GM18508 (cell line): ENCODE data around the gene PGA3.
"Not testable (repeated sequence)": the region's sequence is repeated elsewhere in the genome, so short reads cannot be mapped to it uniquely, and the experiment has no call there.

ENCODE experiments used
- ATAC-seq: cut with Tn5 transposase; IDR thresholded peaks from one replicate; pipeline ENCODE4 v1.9.1; 2021; ENCODE audit warnings: moderate number of reproducible peaks; ENCODE audit not compliant: insufficient read depth, unreplicated experiment

PGA3 gene

GRCh38 chr11:61202950-61203746 lies at the start of gene PGA3:
Gene PGA3, plus strand, starts transcription at chr11:61203515. Its CDS starts 50 bp downstream, at chr11:61203565.
- ATAC-seq: not testable (repeated sequence)

DNA sequence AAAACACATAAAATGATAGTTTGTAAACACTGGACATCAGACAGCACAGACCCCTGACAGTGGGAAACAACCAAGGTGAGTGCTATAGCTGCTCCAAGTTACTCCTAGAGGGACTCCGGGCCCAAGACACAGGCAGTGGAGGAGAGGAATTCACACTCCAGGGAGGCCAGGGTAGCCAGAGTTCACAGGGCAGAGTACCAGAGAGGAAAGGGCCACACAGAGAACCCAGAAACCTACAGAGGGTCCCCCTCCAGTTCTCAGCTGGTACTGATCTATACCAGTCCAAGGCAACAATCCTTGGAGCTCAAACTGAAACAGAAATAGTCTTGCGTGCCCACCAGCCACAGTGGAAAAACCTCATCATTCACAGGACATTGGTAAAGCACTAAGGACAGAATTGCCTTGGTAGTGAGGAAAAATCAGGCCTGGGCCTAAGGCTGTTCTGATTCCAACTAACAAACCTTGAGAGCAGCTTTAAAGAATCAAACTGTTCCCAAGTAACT lies 49.7 kb upstream of the PGA3 start:
- no peak for ATAC-seq

DNA sequence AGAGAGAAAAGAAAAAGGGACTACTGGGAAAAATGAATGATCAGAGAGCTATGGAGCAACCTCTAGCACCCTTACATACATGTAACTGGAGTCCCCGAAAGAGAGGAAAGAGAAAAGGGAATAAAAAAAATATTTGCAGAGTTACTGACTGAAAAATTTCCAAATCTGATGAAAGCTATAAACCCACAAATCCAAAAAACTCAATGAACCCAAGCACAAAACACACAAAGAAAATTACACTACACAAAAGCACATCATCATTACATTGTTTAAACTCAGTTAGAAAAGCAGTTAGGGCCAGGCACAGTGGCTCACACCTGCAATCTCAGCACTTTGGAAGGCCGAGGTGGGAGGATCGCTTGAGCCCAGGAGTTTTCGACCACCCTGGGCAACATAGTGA lies 48.8 kb upstream of the PGA3 start:
- no peak for ATAC-seq

DNA sequence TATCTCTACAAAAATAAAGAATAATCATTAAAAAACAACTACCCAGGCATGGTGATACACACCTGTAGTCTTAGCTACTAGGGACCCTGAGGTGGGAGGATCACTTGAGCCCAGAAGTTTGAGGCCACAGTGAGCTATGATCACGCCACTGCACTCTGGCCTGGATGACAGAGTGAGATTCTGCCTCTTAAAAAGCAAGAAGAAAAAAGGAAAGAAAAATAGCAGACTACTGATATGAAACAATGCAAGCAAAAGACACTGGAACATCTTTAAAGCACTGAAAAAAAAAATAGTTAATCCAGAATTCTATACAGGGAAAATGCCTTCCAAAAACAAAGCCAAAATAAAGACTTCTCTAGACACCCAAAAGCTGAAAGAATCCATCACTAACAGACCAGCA lies 48.0 kb upstream of the PGA3 start:
- ATAC-seq: no peak

GRCh38 chr11:61155741-61156140 lies 47.6 kb upstream of the PGA3 start:
- ATAC-seq: no peak

DNA sequence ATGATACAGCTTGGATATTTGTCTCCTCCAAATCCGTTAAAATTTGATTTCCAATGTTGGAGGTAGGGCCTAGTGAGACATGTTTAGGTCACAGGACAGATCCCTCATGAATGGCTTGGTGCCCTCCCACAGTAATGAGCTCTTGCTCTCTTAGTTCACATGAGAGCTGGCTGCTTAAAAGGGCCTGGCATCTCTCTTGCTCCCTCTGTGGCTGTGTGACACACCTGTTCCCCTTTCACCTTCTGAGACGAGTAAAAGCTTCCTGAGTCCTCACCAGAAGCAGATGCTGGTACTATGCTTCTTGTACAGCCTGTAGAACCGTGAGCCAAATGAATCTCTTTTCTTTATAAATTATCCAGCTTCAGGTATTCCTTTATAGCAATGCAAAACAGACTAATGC lies 45.6 kb upstream of the PGA3 start:
- ATAC-seq: no peak

GRCh38 chr11:61158691-61159381 lies 44.5 kb upstream of the PGA3 start:
- no peak for ATAC-seq

DNA sequence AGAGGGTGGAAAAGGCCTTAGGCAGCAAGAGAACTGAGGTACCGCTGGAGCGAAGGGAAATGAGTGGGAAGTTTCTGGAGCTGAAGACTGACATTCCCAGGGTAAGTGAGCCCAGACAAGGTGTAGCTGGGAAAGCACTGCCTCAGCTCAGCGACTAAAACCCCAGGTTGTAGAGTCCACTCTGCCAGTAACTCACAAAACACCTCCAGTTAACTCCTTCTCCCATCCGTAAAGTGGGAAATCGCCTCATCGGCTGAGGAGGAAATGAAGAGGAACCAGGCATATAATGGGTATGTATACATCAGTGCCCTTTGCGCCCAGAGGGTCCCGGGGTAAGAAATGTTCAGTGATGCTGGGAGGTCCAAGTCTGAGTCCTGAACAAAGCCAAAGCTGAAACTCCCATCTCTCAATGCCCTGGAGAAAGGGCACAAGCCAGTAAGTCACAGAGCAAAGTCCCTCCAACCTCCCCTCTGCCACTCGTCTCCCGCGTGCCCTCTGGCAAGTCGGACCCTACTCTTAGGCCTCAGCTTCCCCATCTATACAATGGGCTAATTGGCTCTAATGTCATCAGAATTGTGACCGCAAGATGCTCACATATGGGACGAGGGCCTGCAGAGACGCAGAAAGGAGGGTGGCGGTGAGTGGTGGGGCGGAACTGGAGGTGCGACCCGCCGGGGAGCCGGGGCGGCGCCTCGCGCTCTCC lies 42.7 kb upstream of the PGA3 start:
- ATAC-seq: peak; percentile 10

- peak; percentile 46 for ATAC-seq
These were observed 41.9 kb upstream of the PGA3 start, which contains the start of gene VPS37C for GRCh38 chr11:61161190-61162091. Gene VPS37C, minus strand, starts transcription at chr11:61161426. Its CDS starts 22,597 bp downstream, at chr11:61138829.

GRCh38 chr11:61162092-61162941 lies 41.0 kb upstream of the PGA3 start:
- no peak for ATAC-seq

GRCh38 chr11:61163021-61163420 lies 40.3 kb upstream of the PGA3 start:
- ATAC-seq: no peak

- no peak for ATAC-seq
These were observed 39.4 kb upstream of the PGA3 start for GRCh38 chr11:61163714-61164605.

GRCh38 chr11:61164606-61165424 lies 38.5 kb upstream of the PGA3 start:
- ATAC-seq: no peak

- ATAC-seq: not testable (repeated sequence)
These were observed 37.5 kb upstream of the PGA3 start for GRCh38 chr11:61165785-61166184.

DNA sequence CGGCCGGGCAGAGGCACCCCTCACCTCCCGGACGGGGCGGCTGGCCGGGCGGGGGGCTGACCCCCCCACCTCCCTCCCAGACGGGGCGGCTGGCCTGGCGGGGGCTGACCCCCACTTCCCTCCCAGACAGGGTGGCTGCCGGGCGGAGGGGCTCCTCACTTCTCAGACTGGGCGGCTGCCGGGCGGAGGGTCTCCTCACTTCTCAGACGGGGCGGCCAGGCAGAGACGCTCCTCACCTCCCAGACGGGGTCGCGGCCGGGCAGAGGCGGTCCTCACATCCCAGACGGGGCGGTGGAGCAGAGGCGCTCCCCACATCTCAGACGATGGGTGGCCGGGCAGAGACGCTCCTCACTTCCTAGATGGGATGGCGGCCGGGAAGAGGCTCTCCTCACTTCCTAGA lies 37.0 kb upstream of the PGA3 start:
- not testable (repeated sequence) for ATAC-seq

- ATAC-seq: no peak
These were observed 35.1 kb upstream of the PGA3 start for GRCh38 chr11:61168042-61168688.

- no peak for ATAC-seq
These were observed 34.5 kb upstream of the PGA3 start for GRCh38 chr11:61168800-61169199.
